Colonic mucosa (tissue), 4 donors: Measurements from ENCODE around the gene GLDN. TPM values are rescaled to one million over a fixed set of nuclear protein-coding genes. Genes with fewer than 3 reads are reported as not detected.

Experiments
- DNase-seq: peaks from one replicate; pipeline ENCODE4 v3.0.0-alpha.2; 2020
- H3K27ac ChIP-seq: fragments of 200-600 bp; one replicate; pipeline ENCODE4 v1.8.0; 2021
- H3K27me3 ChIP-seq: fragments of 200-600 bp; one replicate; pipeline ENCODE4 v1.8.0; 2021
- H3K36me3 ChIP-seq: fragments of 200-600 bp; one replicate; pipeline ENCODE4 v1.8.0; 2021
- H3K4me1 ChIP-seq: fragments of 200-600 bp; one replicate; pipeline ENCODE4 v1.8.0; 2021; ENCODE audit warnings: mild to moderate bottlenecking
- H3K4me3 ChIP-seq: fragments of 200-600 bp; one replicate; pipeline ENCODE4 v1.8.0; 2021
- H3K9ac ChIP-seq, 2 donors: one replicate each; pipeline ENCODE4 v1.7.0; 2013; ENCODE audit warnings: control low read depth in 2 of 2, low read depth in 2 of 2, low read length in 2 of 2
- H3K9me3 ChIP-seq: fragments of 200-600 bp; one replicate; pipeline ENCODE4 v1.8.0; 2021
- intact Hi-C: fragments of 100-400 bp; cut with DNase I; formaldehyde crosslinking; loops from one replicate; pipeline ENCODE4 v1.14.1; 2022
- total RNA-seq, 2 donors: library from RNA; stranded (reverse); fragmentation: NEBNext Ultra II Directional in 1 of 2; extraction: Animal tissue kit (Norgen Biotek cat#: 25700) in 1 of 2; gene quantifications; one replicate each; pipeline ENCODE4 v1.2.1, GENCODE V29; 2021
- TF ChIP-seq, protein P1 (sequence below): fragments of 200-600 bp; IDR thresholded peaks from one replicate; pipeline ENCODE4 v1.8.0; 2022; ENCODE audit warnings: antibody characterized with exemption, mild to moderate bottlenecking
- donor health status: healthy.
- donor health status: DM: no; HTN: no; CAD: no.
- donor health status: DM: no; HTN: no; CAD: no.

Gene GLDN
- total RNA-seq, 2 donors from 2014 or later, result 3.7 to 8.6 TPM

DNA sequence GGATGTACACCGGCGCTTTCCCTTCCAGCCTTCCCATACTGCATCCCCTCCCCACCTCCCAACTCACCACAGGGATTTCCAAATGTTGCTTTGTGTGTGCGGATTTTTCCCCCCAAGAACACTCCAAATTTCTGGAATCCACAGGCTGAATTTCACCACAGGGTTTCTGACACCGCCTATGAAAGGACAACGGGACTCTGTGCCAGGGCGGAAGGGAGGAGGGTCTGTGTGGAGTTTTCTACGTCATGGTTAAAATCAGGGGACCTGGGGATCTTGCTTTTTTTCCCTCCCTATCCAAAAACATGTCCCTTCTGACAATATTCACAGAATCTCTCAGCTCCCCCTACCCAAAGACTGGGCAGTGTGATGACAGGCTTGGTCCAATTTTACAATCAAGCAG lies 17.7 kb upstream of the GLDN start:
- no peaks in the 10 kb centered on the region for H3K4me1 ChIP-seq

DNA sequence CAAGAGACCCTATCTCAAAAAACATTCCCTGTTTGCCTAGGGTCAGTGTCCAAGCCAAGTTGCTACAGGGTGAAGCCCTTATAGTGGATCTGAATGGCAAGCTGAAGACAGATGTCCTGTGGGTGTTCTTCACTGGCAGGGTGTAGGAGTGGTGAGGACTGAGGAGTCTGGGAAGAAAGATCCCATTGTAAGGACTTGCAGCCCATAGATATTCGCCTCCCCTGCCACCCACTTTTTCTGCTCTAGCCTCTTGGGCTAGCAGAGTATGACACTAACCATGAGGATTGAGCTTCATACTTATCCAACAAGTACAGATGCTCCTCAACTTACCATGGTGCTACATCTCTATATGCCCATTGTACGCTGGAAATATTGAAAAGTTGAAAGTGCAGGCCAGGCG lies 16.3 kb upstream of the GLDN start:
- no peaks in the 10 kb centered on the region for H3K27me3 ChIP-seq
- TF ChIP-seq, protein P1, sequence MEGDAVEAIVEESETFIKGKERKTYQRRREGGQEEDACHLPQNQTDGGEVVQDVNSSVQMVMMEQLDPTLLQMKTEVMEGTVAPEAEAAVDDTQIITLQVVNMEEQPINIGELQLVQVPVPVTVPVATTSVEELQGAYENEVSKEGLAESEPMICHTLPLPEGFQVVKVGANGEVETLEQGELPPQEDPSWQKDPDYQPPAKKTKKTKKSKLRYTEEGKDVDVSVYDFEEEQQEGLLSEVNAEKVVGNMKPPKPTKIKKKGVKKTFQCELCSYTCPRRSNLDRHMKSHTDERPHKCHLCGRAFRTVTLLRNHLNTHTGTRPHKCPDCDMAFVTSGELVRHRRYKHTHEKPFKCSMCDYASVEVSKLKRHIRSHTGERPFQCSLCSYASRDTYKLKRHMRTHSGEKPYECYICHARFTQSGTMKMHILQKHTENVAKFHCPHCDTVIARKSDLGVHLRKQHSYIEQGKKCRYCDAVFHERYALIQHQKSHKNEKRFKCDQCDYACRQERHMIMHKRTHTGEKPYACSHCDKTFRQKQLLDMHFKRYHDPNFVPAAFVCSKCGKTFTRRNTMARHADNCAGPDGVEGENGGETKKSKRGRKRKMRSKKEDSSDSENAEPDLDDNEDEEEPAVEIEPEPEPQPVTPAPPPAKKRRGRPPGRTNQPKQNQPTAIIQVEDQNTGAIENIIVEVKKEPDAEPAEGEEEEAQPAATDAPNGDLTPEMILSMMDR, result no peak
- no peak overlapping the region for H3K4me3 ChIP-seq
- no peaks in the 10 kb centered on the region for H3K9me3 ChIP-seq
- H3K36me3 ChIP-seq, result no peaks in the 10 kb centered on the region
- H3K4me1 ChIP-seq, result no peaks in the 10 kb centered on the region
- H3K9ac ChIP-seq, result no peak overlapping the region
- H3K27ac ChIP-seq, result no peak overlapping the region
- no peak for DNase-seq
- intact Hi-C loops, result no loop called here

More for the DNA sequence above, 17.7 kb upstream of the GLDN start:
- TF ChIP-seq, protein P1, result no peak
- Histone ChIP-seq H3K9ac (no peak overlapping the region), H3K27me3 (no peaks in the 10 kb centered on the region), H3K36me3 (no peaks in the 10 kb centered on the region), H3K27ac (no peak overlapping the region), H3K9me3 (no peaks in the 10 kb centered on the region), H3K4me3 (no peak overlapping the region)
- intact Hi-C loops, result no loop called here
- DNase-seq, result no peak

DNA sequence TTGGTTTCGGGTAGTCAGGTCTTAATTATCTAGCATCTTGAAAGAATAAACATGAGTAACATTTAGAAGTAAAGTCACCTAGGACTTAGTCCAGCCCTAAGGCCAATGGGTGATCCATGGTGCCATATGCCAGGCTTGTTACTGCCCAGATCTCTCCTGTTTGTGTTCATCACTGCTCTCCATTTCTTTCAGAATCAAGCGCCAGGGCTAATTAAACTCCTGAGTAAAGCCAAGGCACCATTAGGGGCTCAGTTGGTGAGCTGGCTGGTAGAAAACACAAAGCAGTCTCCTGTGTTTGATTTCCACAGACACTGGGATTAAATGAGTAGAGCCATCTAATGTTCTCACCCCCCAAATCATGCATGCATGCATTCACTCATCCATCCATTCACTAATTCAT lies 14.4 kb upstream of the GLDN start:
- Histone ChIP-seq H3K9me3 (no peaks in the 10 kb centered on the region), H3K27ac (no peak overlapping the region), H3K9ac (no peak overlapping the region), H3K4me1 (no peaks in the 10 kb centered on the region), H3K4me3 (no peak overlapping the region), H3K27me3 (no peaks in the 10 kb centered on the region), H3K36me3 (no peaks in the 10 kb centered on the region)
- DNase-seq, result no peak
- intact Hi-C loops, result no loop called here
- TF ChIP-seq, protein P1, result no peak

DNA sequence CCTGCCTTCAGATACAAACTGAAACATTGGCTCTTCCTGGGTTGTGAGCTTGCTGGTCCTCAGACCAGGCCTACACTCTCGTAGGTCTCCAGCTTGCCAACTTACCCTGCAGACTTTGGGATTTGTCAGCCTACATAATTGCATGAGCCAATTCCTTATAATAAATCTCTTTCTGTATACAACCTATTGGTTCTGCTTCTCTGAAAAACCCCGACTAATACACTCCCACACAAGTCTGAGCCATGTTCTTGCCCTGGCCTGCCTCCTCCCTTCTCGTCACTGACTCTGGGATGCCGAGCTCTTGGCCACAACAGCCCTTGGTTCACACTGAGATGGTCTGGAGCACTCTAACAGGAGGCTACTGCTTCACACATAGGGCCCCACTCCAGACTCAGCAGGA lies 12.5 kb upstream of the GLDN start:
- Histone ChIP-seq H3K36me3 (no peaks in the 10 kb centered on the region), H3K4me1 (peaks cover 6% of the 10 kb centered on the region), H3K9me3 (no peaks in the 10 kb centered on the region), H3K27ac (no peak overlapping the region), H3K4me3 (no peak overlapping the region), H3K27me3 (no peaks in the 10 kb centered on the region), H3K9ac (no peak overlapping the region)
- TF ChIP-seq, protein P1, result no peak
- intact Hi-C loops, result no loop called here
- DNase-seq, result no peak

DNA sequence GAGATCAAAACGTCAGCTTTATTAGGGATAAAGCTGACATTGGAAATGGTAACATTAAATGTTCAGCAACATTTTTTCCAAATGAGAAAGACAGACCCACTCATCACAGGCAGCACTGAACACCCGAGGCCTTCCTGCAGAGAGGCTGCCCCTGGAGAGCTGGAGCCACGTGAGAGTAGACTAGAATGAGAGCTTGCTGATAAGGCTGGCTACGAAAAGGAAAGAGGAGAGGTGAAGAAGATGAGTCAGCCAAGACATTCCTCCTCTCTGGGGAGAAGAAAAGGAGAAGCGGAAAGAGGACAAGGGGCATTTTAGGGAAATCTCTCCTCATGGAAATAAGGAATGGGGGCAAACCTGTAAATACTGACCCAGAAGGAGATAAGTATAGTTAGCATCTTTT lies 10.3 kb upstream of the GLDN start:
- Histone ChIP-seq H3K4me1 (peaks cover 13% of the 10 kb centered on the region), H3K36me3 (no peaks in the 10 kb centered on the region), H3K9ac (no peak overlapping the region), H3K27me3 (no peaks in the 10 kb centered on the region), H3K4me3 (no peak overlapping the region), H3K9me3 (no peaks in the 10 kb centered on the region), H3K27ac (no peak overlapping the region)
- TF ChIP-seq, protein P1, result no peak
- no peak for DNase-seq
- intact Hi-C loops, result no loop called here
